ENCODE measurements around the gene TEX38.
"Not testable (repeated sequence)": the region's sequence is repeated elsewhere in the genome, so short reads cannot be mapped to it uniquely, and the experiment has no call there.

The TEX38 gene

DNA sequence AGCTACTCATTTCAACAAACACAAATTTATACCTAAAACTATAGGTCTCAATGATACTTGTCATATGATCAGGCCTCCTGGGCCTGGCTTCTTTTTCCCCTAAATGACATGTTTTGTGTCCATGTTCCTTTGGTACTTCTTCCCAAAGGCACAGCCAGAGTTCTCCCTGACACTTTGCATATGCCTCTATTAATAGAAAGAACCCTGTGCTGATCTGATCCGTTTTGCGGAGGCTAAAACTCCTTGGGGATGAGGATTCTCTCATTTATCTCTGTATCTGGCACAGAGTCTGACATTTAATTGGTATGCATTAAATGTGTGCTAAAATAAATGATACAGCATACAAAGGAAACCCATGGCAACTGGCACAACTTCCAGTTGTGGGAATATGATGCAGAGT is 15.0 kb upstream of the TEX38 start:
- no peak for DNase-seq

DNA sequence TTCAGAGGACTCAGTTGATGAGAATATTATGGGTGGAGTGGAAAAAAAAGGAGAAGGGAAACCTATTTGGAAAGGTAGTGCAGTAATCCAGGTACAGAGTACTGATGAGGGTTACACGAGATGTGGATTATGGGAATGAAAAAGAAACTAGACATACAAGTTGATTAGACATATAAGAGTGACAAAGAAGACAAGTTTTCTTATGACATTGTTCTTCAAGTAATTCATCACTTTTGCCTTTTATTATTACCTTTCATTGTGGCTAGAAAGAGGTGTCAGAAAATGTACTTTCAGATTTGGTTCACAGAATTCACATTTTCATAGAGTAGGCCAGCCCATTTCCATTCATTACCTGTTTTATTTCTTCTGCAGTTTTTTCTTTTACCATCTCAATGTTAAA is 13.9 kb upstream of the TEX38 start:
- no peak for DNase-seq

DNA sequence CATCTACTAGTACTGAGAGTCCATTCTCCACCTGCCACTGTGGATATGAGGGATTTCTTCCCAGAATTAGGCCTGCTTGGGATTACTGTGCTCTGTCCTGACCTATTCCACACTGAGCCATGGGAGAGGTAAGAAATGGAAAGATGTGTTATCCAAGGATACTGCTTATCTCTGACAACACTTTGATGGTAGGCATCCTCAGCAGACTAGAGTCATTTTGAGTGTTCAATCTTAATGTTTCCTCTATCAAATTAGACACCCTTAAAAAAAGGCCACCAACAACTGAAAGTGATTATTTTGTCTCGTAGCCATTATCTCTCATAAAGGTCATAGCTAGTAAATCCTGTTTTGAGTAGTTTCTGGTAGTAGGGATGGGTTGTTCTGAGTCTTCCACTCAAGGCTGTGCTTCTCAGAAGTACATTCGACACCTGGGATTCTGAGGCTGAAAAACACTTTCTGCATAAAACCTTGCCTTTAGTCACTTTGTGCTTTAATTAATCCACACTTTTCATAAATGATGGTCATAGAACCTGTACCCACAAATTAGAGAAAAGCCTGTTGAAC is 12.3 kb upstream of the TEX38 start:
- DNase-seq: no peak

- DNase-seq: not testable (repeated sequence)
Observed at GRCh38 chr1:46660116-46660515, 11.5 kb upstream of the TEX38 start.

DNA sequence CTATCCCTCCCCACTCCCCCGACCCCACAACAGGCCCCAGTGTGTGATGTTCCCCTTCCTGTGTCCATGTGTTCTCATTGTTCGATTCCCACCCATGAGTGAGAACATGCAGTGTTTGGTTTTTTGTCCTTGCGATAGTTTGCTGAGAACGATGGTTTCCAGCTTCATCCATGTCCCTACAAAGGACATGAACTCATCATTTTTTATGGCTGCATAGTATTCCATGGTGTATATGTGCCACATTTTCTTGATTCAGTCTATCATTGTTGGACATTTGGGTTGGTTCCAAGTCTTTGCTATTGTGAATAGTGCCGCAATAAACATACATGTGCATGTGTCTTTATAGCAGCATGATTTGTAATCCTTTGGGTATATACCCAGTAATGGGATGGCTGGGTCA is 8.7 kb upstream of the TEX38 start:
- not testable (repeated sequence) for DNase-seq

DNA sequence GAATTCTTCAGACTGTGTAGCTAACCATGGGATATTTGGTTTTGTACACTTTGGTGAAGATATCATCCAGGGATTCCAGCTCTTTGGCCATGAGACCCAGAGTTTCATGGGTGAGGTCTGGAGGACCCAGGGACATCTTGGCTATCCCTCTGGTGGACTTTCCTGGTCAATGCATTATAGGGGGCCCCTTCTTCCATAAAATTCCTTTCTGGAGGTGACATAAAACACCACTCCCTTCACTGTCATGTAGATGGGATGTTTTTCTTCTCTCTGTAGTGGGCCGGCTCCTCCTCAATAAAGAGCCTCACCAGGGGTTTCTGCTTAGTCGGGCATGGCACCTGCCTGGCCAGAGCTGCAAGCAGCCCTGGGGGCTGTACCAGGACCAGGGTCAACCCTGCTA is 5.7 kb upstream of the TEX38 start:
- DNase-seq: no peak

DNA sequence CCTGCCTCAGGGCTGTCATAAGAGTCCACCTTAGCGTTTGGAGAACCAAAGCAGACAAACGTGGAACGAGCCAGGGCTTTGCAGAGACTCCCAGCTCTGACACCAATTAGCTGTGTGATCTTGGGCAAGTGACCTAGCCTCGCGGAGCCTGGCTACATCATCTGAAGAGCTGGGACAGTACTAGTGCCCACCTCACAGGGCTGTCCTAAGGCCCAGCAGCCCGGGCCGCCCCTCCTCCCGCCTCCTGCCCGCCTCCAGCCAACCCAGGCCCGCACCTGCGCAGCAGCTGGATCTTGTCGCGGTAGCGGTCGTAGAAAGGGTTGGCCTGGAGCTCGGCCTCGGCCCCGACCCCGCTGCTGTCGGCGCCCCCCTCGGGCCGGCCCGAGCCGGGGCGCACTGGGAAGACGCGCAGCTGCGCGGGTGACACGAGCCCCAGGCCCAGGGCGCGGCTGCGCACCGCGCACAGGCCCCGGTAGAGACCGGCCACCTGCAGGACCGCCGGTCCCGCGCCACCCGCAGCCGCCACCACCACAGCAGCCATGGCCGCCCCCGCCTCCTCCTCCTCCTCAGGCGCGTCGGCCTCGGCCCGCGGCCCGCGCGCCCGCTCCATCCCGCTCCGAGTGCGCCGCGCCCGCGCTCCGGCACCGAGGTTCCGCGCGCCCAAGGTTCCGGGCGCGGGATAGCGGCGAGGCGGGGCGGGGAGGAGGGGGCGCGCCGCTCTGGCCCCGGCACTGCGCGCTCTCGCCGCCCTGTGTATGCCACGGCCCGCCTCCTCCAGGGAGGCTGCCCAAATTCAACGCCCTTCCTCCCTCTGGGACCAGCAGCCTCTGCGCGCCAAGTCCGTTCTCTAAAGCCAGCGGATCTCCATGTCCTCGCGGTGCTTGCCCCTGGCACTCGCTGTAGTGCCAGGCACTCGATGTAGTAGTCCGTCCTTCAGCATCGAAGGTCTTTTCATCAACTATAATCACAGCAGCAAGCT is 3.6 kb upstream of the TEX38 start, which contains the start of gene ATPAF1:
TSS of gene ATPAF1 (minus strand) at position 583 of the 979 bp plus-strand sequence. CDS start at position 541, 42 bp downstream.
- DNase-seq: no peak

DNA sequence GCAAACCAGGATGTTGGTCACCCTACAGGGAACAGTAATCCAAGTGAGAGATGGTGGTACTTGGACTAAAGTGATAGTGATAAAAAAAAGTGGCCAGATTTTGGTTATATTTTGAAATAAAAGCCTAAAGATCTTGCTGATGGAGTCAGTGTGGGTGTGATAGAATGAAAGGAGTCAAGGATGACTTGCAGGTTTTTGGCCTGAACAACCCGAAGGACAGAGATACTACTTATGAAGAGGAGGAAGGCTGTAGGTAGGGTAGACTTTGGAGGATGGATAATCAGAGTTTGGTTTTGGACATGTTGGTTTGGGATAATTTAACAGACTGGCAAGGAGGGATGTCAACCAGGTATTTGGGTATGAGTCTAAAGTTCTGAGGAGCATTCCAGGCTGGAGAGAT is 1.5 kb upstream of the TEX38 start:
- no peak for DNase-seq

DNA sequence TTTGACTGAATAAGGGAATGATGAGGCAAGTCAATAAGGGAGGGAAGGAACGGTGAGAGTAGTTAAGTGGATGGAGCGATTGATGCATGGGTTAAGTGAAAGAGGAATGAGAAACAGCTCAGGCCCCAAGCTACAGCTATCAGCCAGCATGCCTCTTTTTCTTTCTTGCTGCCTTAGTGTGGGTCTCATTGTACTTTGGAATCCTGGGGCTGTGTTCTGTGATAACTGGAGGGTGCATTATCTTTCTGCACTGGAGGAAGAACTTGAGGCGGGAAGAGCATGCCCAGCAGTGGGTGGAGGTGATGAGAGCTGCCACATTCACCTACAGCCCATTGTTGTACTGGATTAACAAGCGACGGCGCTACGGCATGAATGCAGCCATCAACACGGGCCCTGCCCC is 1.0 kb downstream of the TEX38 start:
- DNase-seq: no peak

GRCh38 chr1:46673749-46674182 is 2.1 kb downstream of the TEX38 start:
- no peak for DNase-seq

DNA sequence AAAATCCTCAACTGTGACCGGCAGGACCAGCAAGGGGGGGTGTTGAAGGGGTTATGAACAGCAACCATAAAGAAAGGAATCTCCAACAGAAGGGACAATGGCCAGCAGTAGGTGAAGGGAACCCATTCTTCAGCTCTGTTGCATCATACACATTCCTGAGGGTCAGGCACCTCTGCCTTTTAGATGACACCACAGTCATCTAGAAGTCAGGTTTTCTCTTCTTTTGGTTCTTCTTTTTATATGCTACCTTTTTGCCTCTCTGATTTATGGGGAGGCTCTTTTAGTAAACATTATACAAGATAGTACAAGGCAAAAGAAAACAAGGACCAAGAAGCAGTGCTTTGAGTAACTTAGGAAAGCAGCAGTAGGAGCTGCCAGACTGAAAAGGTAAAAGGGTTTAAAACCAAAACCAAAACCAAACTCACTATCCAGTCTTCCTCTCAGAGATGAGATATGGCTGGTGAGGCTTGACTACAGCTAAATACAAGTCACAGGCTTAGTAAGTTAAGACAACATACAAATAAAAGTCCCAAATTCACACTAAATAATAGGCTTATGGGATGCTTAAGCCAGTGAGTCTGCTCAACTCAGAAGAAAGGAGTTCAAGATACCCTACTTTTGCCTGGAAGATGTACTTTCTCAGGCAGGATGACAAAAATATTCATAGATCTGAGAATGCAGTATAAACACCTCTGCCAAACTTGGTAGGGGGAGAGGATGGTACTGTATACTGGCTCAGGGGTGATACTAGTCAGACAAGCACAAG is 4.1 kb downstream of the TEX38 start:
- no peak for DNase-seq

- no peak for DNase-seq
Observed at GRCh38 chr1:46676531-46676930, 4.9 kb downstream of the TEX38 start.

DNA sequence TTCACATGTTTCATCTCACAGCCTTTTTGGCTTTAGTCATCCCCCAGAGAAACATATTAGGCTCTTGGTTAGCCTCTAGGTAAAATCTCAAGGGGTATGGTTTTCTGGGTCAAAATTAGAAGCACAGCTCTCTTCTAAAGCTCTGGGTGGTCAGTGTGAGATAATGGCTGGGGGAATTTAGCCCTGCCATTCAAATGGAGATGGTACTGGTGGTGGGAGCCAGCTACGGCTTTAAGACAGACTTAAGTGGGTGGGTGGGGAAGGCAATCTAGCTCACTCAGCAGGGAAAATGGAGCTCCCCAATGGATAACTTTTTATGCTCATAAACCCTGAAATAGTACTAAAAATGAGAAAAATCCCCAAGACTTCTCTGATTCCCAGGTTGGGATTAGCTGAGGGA is 5.7 kb downstream of the TEX38 start:
- DNase-seq: no peak

GRCh38 chr1:46679789-46680573 is 8.3 kb downstream of the TEX38 start:
- DNase-seq: no peak

- DNase-seq: no peak
Observed at GRCh38 chr1:46681333-46682034, 9.8 kb downstream of the TEX38 start.

DNA sequence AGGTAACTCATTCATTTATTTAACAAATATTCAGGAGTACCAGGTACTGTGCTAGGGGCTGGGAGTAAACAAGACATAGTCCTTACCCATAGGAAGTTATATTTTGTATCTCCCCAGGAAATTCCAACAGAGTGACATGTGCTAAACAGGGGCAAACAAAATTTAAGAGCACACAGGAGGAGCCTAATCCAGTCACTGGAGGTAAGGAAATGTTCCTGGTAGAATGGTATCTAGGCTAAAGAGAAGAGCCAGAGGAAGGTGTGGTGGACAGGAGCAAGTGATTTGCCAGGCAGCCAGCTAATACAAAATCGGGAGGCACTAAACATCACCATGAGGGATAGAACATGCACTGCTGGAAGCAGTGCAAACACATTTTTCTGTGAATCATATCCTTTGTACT is 10.4 kb downstream of the TEX38 start:
- DNase-seq: no peak

DNA sequence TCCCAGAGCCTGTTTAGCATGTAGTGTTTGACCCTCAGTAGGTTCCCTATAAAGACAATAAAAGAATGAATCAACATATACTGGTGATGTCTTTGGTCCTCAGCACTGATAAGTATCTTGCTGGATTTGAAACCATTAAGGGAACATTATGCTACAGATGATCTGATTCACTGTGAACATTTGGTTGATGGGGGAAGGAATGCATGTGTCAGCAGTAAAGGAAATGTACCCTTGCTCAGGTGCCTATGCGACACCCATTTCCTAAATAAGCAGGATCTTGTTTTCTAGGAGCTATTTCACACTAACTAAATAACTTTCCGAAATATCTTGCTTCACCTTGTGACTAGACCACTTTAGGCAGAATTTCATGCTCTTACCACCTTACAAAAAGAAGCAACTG is 13.0 kb downstream of the TEX38 start:
- DNase-seq: no peak

- DNase-seq: no peak
Observed at GRCh38 chr1:46686255-46686654, 14.6 kb downstream of the TEX38 start.

- DNase-seq: no peak
Observed at GRCh38 chr1:46687093-46687659, 15.5 kb downstream of the TEX38 start.

GRCh38 chr1:46687921-46688509 is 16.4 kb downstream of the TEX38 start:
- no peak for DNase-seq

- DNase-seq: no peak
Observed at GRCh38 chr1:46689356-46689755, 17.7 kb downstream of the TEX38 start.
